ENCODE data around the gene RPS18. TPM values are rescaled to one million over a fixed set of nuclear protein-coding genes. Genes with fewer than 3 reads are reported as not detected.

Gene RPS18
- total and polyA plus RNA-seq, 9 of the 15 experiments (the other 6 are each of a cell fraction or from before 2014, with no cell fraction given) = 5,023 to 17,516 (median 8,131) TPM

GRCh38 chr6:33299237-33299944 lies 27.5 kb downstream of the RPS18 start (continued):
- TF ChIP-seq ZNF639 (CRISPR knock-in tag; conservative IDR thresholded peaks at IDR 0.05 in 1 of 2, IDR thresholded peaks at IDR 0.05 in 1 of 2) (peak in 1 of 2 experiments; percentile 79; a peak in 2 of 4 replicates), NEUROD1 (IDR thresholded peaks at IDR 0.05; ENCODE audit: borderline replicate concordance, low read depth, low read length, partially characterized antibody) (peak; percentile 98), NCOA4 (IDR thresholded peaks at IDR 0.05; ENCODE audit: partially characterized antibody) (no peak), POLR2AphosphoS2 (IDR thresholded peaks at IDR 0.05; ENCODE audit: low read length) (peak; percentile 98), ZNF140 (CRISPR knock-in tag; IDR thresholded peaks at IDR 0.05) (no peak), ZNF316 (IDR thresholded peaks at IDR 0.05) (no peak), ESRRA (IDR thresholded peaks at IDR 0.05; ENCODE audit: borderline replicate concordance, low read depth) (0 out of 2 replicates have a peak, but pooled peaks have one; percentile 34), ZNF253 (CRISPR knock-in tag; conservative IDR thresholded peaks at IDR 0.05) (no peak), PTTG1 (tag; IDR thresholded peaks at IDR 0.05; ENCODE audit: low read depth) (no peak), LEF1 (IDR thresholded peaks at IDR 0.05) (peak; percentile 41), GTF2B (IDR thresholded peaks at IDR 0.05; ENCODE audit: extremely low read depth, insufficient read length) (no peak), HDAC6 (IDR thresholded peaks at IDR 0.05; ENCODE audit: low read depth, low read length) (no peak), ZBTB9 (CRISPR knock-in tag; IDR thresholded peaks at IDR 0.05) (peak; percentile 75), SMAD2 (IDR thresholded peaks at IDR 0.05; ENCODE audit: low read depth, low read length) (no peak), FOXA1 (IDR thresholded peaks at IDR 0.05; ENCODE audit: borderline replicate concordance) (no peak), MYNN (IDR thresholded peaks at IDR 0.05) (peak; percentile 51; the same call in 1 of the 2 replicates), MYNN (CRISPR knock-in tag; IDR thresholded peaks at IDR 0.05) (no peak), CHD2 (IDR thresholded peaks at IDR 0.05; ENCODE audit: low read depth, low read length) (peak; percentile 46), ZNF561 (CRISPR knock-in tag; conservative IDR thresholded peaks at IDR 0.05) (no peak), KLF6 (CRISPR knock-in tag; IDR thresholded peaks at IDR 0.05; ENCODE audit: borderline replicate concordance) (peak; percentile 39; the same call in 1 of the 2 replicates), AFF4 (CRISPR knock-in tag; IDR thresholded peaks at IDR 0.05) (peak; percentile 92)

Measured in K562 (cell line).